GM23338 (cell line): ENCODE measurements around the gene TAPBP.

ENCODE experiments used
- CREB1 ChIP-seq: fragments of 250-450 bp; sonication (Bioruptor Pico); IDR thresholded peaks from 2 replicates; pipeline ENCODE4 v1.5.0; 2020; ENCODE audit warnings: low read depth, mild to moderate bottlenecking, moderate library complexity
- CTCF ChIP-seq, 2 experiments: fragments of 200-600 bp in 1 of 2; sonication (generic) in 1 of 2; conservative IDR thresholded peaks; 2 replicates each; pipeline versions ENCODE4 v1.5.1 to v1.6.1; 2016 to 2017; ENCODE audit warnings: antibody characterized with exemption in 2 of 2, low read depth in 2 of 2, mild to moderate bottlenecking in 2 of 2, moderate library complexity in 1 of 2
- ETS1 ChIP-seq: IDR thresholded peaks from 2 replicates; pipeline ENCODE4 v1.6.1; 2016; ENCODE audit warnings: antibody characterized with exemption
- EZH2 ChIP-seq: fragments of 200-600 bp; sonication (generic); IDR thresholded peaks from one replicate; pipeline ENCODE4 v1.8.0; 2017; ENCODE audit warnings: antibody characterized with exemption, mild to moderate bottlenecking, low read depth; ENCODE audit not compliant: unreplicated experiment
- EZH2phosphoT487 ChIP-seq: fragments of 200-600 bp; sonication (generic); IDR thresholded peaks from one replicate; pipeline ENCODE4 v1.8.1; 2018; ENCODE audit warnings: antibody characterized with exemption; ENCODE audit not compliant: unreplicated experiment
- JUNB ChIP-seq: IDR thresholded peaks from one replicate; pipeline ENCODE4 v1.6.1; 2016; ENCODE audit warnings: antibody characterized with exemption; ENCODE audit not compliant: unreplicated experiment
- POLR2AphosphoS5 ChIP-seq: IDR thresholded peaks from 2 replicates; pipeline ENCODE4 v1.6.1; 2016; ENCODE audit warnings: antibody characterized with exemption, low read depth
- STAT1 ChIP-seq: IDR thresholded peaks from one replicate; pipeline ENCODE4 v1.6.1; 2016; ENCODE audit warnings: antibody characterized with exemption; ENCODE audit not compliant: unreplicated experiment
- ZNF114 ChIP-seq: fragments of 250-450 bp; sonication (Bioruptor Pico); IDR thresholded peaks from 2 replicates; pipeline ENCODE4 v1.5.0; 2020; ENCODE audit warnings: mild to moderate bottlenecking, moderate library complexity

- TF ChIP-seq CTCF (conservative IDR thresholded peaks at IDR 0.05; ENCODE audit: low read depth in 2 of 2) (no peak), POLR2AphosphoS5 (no peak), STAT1 (no peak), CREB1 (no peak), EZH2 (no peak), ETS1 (no peak), EZH2phosphoT487 (no peak), ZNF114 (no peak), JUNB (no peak)
These were observed 12.0 kb downstream of the TAPBP start for GRCh38 chr6:33301877-33302276.
